ELR (cell line): ENCODE results near the gene TNFSF4.

Source experiments
- DNase-seq: peaks from one replicate; pipeline ENCODE4 v3.0.0-alpha.2; 2015; ENCODE audit warnings: low read depth

Gene TNFSF4

GRCh38 chr1:173210716-173211231 lies 3.6 kb upstream of the TNFSF4 start:
- no peak for DNase-seq

- no peak for DNase-seq
Observed at GRCh38 chr1:173210283-173210682, 3.2 kb upstream of the TNFSF4 start.

- DNase-seq: no peak
Observed at GRCh38 chr1:173208868-173209267, 1.7 kb upstream of the TNFSF4 start.

GRCh38 chr1:173208146-173208545 lies 1.0 kb upstream of the TNFSF4 start:
- peak; percentile 8 for DNase-seq

DNA sequence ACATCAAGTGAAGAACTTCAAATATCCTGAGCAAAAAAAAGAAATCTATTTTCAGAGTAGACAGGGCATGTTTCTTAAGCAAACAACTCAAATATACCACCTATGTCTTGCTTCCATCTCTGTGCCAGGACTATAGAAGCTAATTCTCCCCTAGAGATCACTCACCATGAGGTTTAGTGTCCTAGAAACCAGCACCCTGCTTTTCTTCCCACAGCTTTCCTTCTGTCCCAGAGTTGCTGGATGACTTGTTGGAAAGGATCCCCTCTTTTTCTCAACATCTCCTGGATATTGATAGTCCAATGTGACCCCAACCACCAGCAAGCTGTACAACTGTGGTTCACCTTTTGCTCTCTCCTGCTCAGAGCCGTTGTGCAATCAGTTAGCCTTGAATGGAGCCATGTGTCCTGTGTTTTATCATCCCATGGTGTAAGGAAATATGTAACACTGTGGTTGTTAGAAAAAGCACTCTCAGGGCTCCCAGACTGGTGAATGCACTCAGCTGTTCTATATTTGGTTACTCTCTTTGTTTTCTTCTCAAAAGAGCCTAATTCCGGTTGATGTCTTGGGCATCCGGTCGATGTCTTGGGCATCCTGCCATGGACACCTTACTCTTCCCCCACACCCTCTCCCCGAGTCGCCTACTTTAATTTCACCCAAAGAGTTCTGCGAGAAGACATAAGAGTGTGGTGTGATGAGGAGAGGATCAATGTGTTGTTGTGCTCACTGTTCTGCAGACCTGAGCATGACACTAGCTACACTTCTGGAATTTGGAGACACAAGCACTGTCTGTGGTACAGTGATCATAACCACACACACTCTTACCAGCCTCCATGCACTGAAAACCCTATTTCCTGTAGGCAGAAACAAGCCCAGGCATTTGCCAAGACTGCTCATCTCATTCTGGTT lies 1.7 kb downstream of the TNFSF4 start:
- DNase-seq: no peak

DNA sequence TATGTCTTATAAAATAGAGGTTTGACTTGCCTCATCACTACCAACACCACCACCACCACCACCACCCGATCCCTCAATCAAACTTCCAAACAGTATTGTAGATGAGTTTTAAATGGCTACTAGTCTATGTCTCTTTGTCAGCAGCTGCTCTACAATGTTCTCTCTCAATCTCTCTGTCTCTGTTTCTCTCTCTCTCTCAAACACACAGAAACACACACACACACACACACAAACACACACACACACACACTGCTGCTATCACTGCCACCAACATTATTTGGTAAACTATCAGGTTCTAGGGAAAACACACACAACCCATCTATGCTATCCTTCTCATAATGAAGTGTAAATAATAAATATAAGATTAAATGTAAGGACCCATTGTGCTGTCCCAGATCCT lies 2.4 kb downstream of the TNFSF4 start:
- no peak for DNase-seq

- peak; percentile 85 for DNase-seq
Observed at GRCh38 chr1:173202424-173203145, 4.5 kb downstream of the TNFSF4 start.

DNA sequence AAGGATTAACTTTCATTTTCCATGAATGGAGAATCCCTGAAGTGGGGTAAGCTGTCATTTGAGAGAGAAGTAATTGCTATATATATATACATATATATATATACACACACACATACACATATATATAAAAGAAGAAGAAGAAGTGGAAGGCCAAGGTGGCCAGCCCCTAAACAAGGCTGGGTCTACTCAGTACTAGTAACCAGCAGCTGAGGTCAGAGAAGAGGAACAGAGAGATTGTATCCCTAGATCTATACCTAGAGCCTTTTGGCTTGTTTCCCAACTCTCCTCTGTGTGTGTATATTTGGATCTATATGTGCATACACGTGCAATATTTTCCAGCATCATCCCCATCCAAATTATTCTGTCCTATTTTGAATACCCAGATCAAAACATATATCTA lies 5.2 kb downstream of the TNFSF4 start:
- DNase-seq: peak; percentile 45

DNA sequence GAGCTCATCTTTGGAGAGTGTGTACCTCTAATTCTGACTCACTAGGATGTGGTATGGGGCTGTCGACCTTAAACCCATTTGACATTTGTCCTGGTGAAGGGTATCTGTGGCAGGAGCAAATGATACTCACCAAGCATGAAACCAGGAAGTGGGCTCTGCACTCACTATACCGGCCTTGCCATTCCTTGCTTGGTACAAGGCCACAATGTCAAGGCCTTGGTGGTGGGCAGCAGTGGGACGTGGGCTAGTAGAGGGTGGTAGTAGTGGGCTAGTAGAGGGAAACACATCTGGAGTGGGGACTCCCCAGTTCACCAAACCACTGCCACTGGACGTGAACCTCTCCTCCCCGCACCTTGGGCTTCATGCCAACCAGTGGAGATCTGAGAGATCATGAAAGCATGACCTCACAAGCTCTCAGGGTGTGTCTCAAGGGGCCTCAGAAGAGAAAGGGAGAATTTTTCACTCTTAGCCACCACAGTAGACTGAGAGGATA lies 11.5 kb downstream of the TNFSF4 start:
- DNase-seq: no peak

DNA sequence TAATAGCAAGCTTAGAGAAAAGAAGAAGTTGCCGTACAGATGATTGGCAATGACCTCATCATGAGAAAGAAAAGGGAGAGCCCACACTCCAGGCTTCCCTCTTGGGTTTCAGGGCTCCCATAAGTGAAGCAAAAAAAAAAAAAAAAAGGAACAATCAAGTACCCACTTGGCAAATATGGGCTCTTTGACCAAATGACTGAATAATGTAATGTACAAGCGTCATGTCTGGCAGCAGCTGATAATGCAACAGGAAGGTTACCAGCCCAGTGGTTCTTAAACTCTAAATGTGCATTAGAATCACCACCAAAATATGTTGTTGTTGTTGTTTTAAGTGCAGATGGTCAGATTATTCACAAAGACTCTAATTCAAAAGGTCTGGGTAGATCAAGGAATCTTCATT lies 13.5 kb downstream of the TNFSF4 start:
- DNase-seq: peak; percentile 59

GRCh38 chr1:173191011-173191705 lies 16.0 kb downstream of the TNFSF4 start:
- DNase-seq: peak; percentile 24

DNA sequence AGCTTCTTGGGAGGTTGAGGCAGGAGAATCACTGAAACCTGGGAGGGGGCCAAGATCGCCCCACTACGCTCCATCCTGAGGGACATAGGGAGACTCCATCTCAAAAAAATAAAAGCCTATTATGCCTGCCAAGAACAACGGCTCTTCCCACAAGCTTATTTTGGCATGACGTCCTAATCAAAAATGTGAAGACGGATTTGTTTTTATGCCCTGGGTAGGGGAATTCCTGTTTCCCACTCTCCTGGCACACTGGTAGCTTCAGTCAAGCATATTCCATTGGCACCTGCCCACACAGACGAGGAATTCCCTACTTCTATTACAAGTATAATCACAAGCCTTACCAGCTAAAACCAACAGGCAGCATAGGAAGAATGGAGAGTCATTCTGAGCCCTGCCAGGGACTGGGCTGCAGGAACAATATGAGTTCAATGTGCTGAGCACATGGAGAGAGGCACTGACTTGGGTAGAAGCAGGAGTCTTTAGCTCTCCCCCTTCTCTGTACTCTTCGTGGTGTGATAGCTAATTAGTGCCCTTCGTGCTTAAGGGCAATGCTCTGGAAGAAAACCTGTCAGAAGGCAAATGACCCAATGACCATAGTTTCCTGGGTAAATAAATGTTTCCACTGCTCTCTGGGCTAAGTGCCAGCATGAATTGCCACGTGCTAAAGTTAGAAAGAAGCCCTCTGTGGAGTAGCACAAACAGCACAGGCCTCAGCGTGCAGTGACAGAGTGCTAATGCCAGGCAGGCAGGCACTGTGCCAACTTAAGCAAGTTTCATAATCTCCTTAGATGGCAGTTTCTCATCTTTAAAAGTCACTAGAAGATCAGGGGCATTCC lies 16.8 kb downstream of the TNFSF4 start:
- peak; percentile 31 for DNase-seq

DNA sequence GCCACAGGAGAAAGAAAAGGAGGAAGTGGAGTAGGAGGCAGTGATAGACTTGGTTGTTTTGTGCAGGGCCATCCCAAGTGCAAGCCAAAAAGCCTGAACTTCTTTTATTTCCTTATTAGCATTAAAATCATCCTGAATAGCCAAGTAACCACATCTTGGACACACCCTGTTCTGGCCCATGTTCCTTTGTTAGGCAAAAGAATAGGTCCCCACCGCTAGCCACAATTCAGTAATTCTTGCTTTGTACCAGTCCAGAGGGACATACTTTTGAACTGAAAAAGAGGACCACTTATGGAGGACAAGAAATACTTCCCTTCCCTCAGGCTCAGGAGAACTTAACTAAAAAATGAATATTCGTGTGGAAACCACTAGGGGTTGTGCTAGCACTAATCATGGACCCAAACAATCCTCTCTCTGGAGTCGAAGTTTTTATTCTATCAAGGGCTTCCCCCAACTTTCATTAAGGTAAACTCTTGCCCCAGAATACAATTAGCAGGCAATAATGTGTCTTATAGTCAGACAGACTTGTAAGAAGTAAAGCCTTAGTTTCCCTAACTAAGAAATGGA lies 19.4 kb downstream of the TNFSF4 start:
- DNase-seq: no peak

DNA sequence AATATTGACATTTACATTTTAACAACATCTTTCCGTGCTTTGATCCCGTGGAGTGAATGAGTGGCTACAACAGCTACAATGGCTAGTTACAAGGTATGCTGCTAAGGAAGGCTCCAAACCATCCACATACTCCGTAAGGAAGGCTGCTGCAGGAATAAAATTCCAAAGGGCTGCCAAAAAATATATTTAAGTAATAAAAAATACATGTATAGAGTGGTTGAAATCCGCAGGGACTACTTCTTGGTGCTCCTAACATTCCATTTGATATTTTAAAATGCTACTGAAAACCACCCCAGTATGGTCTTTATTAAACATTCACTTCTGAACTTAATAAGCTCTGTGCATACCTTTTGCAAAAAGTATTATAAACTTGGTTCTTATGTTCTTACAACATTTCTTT lies 25.3 kb downstream of the TNFSF4 start:
- no peak for DNase-seq

DNA sequence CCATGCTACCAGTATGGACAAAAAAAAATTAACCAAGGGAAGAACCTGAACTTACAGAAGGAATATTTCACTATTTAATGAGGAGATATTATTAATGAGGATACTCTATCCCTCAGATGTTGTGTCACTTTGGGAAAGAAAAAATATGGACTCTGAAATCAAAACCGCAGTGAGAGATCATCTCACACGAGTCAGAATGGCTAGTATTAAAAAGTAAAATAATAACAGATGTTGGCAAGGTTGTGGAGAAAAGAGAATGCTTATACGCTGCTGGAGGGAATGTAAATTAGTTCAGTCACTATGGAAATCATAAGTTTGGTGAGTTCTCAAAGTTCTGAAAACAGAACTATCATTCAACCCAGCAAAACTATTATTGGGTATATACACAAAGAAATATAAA lies 30.9 kb downstream of the TNFSF4 start:
- no peak for DNase-seq

DNA sequence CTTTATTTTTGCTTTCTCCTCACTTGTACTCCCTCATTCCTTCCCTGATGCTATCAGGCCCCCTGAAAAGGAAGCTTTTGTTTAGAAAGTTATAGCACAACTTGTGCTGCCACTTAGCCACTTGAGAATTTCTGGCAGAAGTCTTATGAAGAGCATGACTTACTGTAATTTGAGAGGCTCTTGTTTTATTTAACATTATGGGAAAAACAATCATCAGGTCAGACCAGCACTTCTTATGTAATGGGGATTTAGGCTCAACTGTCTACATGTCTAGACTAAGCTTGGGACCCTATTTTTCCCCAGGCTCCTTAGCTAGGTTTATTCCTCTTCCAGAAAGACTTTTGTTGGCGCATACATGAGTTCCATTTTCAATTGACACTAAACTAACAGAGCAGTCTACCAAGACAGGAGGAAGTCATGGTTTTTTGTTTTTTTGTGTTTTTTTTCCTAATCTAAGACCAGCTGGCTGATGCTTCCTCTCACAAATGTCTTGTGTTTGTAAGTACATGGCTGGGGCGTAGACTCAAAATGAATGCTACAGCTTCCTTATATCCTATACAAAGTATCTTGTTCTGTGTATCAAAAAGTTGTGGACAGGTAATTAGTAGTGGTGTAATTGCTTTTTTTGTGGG lies 31.5 kb downstream of the TNFSF4 start:
- DNase-seq: no peak

- DNase-seq: no peak
Observed at GRCh38 chr1:173173388-173173787, 33.7 kb downstream of the TNFSF4 start.

GRCh38 chr1:173171152-173171551 lies 36.0 kb downstream of the TNFSF4 start:
- no peak for DNase-seq

- no peak for DNase-seq
Observed at GRCh38 chr1:173168941-173169340, 38.2 kb downstream of the TNFSF4 start.

DNA sequence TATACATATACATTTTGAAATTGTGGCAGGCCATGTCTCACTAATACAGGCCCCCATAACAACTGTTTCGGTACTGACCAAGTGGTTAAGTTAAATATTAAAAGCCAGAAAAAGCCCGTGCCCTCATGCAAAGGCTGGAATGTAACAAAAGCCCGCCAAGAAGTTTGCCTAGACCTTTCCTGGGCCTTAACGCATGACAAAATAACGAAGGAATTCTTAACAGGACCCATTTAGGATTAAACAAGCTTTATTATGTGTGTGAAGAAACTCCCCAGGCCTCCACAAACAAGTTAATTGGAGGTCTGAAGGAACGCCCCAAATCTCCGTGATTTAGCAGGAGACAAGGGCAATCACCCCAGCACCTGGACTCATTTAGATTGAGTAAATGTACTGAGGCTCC lies 42.4 kb downstream of the TNFSF4 start:
- no peak for DNase-seq

GRCh38 chr1:173164178-173164577 lies 43.0 kb downstream of the TNFSF4 start:
- DNase-seq: no peak
